Astrocyte (in vitro differentiated cells and primary cell): ENCODE data around the gene RHBDL1. TPM values are rescaled to one million over a fixed set of nuclear protein-coding genes. Genes with fewer than 3 reads are reported as not detected.

Source experiments
- DNase-seq: peaks from one replicate; pipeline ENCODE4 v3.0.0-alpha.2; 2010; ENCODE audit warnings: low read depth
- FAIRE-seq: peaks from 2 replicates; lab custom pipeline; 2011; peaks lifted over from hg19 to GRCh38; lab: Jason Lieb, UNC
- H2AFZ ChIP-seq: 2 replicates; pipeline ENCODE4 v1.6.0; 2012; ENCODE audit warnings: low read depth, low read length, inconsistent platforms
- H3K27ac ChIP-seq: 2 replicates; pipeline ENCODE4 v1.5.1; 2011; ENCODE audit warnings: low read depth, low read length, inconsistent platforms
- H3K27me3 ChIP-seq: 2 replicates; pipeline ENCODE4 v1.6.0; 2011; ENCODE audit warnings: low read length, inconsistent platforms; ENCODE audit not compliant: insufficient read depth
- H3K36me3 ChIP-seq: 2 replicates; pipeline ENCODE4 v1.5.1; 2011; ENCODE audit warnings: low read length, inconsistent platforms; ENCODE audit not compliant: insufficient read depth
- H3K4me1 ChIP-seq: 2 replicates; pipeline ENCODE4 v1.5.1; 2011; ENCODE audit warnings: low read length, inconsistent platforms; ENCODE audit not compliant: insufficient read depth
- H3K4me2 ChIP-seq: 2 replicates; pipeline ENCODE4 v1.6.0; 2012; ENCODE audit warnings: low read length, inconsistent platforms
- H3K4me3 ChIP-seq: 2 replicates; pipeline ENCODE4 v1.5.1; 2011; ENCODE audit warnings: low read depth, mild to moderate bottlenecking, low read length, inconsistent platforms; ENCODE audit not compliant: insufficient read depth
- H3K79me2 ChIP-seq: 2 replicates; pipeline ENCODE4 v1.6.0; 2012; ENCODE audit warnings: mild to moderate bottlenecking, low read length, inconsistent platforms; ENCODE audit not compliant: insufficient read depth
- H3K9ac ChIP-seq: 2 replicates; pipeline ENCODE4 v1.6.0; 2012; ENCODE audit warnings: mild to moderate bottlenecking, low read length, inconsistent platforms
- H3K9me3 ChIP-seq: 2 replicates; pipeline ENCODE4 v1.5.1; 2012; ENCODE audit warnings: low read depth, mild to moderate bottlenecking, low read length, inconsistent platforms; ENCODE audit not compliant: insufficient read depth
- H4K20me1 ChIP-seq: 2 replicates; pipeline ENCODE4 v1.6.0; 2012; ENCODE audit warnings: low read length, inconsistent platforms; ENCODE audit not compliant: insufficient read depth
- H3K27ac Mint-ChIP-seq: one replicate; pipeline ENCODE4 v1.8.0; 2021; ENCODE audit warnings: mild to moderate bottlenecking, mixed read lengths; ENCODE audit not compliant: unreplicated experiment
- H3K27me3 Mint-ChIP-seq: one replicate; pipeline ENCODE4 v1.8.0; 2021; ENCODE audit warnings: low read depth, mixed read lengths; ENCODE audit not compliant: unreplicated experiment
- H3K36me3 Mint-ChIP-seq: one replicate; pipeline ENCODE4 v1.8.0; 2021; ENCODE audit warnings: low read depth, mixed read lengths; ENCODE audit not compliant: unreplicated experiment
- H3K4me1 Mint-ChIP-seq: one replicate; pipeline ENCODE4 v1.8.0; 2021; ENCODE audit warnings: low read depth, mixed read lengths; ENCODE audit not compliant: unreplicated experiment
- H3K4me3 Mint-ChIP-seq: one replicate; pipeline ENCODE4 v1.8.0; 2021; ENCODE audit warnings: mild to moderate bottlenecking, moderate library complexity, mixed read lengths; ENCODE audit not compliant: unreplicated experiment
- H3K9me3 Mint-ChIP-seq: one replicate; pipeline ENCODE4 v1.8.0; 2021; ENCODE audit warnings: mild to moderate bottlenecking, mixed read lengths; ENCODE audit not compliant: unreplicated experiment
- EZH2 ChIP-seq: IDR thresholded peaks from 2 replicates; pipeline ENCODE4 v1.6.1; 2012; ENCODE audit warnings: mild to moderate bottlenecking, low read length, inconsistent platforms; ENCODE audit not compliant: insufficient read depth
- total RNA-seq: library from RNA; stranded (reverse); gene quantifications from 2 replicates; pipeline ENCODE4 v1.2.1, GENCODE V29; 2021
- TF ChIP-seq, protein P1 (sequence below): IDR thresholded peaks from 2 replicates; pipeline ENCODE4 v1.5.1; 2011; ENCODE audit warnings: low read depth, mild to moderate bottlenecking, inconsistent platforms, low read length, moderate library complexity; ENCODE audit not compliant: insufficient read depth

RHBDL1 gene
- total RNA-seq, 1 donor from 2014 or later, result 4.9 TPM

DNA sequence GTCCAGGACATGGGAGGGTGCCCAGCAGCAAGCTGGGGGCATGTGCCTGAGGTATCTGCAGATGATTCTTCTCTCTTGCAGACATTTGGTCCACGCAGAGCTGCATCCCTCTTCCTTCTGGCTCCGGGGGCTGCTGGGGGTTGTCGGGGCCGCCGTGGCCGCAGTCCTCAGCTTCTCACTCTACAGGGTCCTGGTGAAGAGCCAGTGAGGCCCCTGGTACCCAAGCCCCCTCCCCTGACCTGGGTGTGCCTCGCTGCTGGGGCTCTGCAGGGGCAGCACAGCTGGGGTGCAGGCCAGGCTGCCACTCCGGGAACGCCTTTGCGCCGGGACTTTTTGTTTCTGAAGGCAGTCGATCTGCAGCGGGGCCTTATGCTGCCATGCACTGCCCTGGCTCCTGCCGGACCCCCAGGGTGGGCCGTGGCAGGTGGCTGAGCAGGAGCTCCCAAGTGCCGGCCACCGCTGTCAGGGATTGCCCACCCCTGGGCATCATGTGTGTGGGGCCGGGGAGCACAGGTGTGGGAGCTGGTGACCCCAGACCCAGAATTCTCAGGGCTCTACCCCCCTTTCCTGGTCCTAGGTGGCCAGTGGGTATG lies 2.0 kb upstream of the RHBDL1 start:
- Histone ChIP-seq H3K27me3 (no peaks in the 10 kb centered on the region), H3K79me2 (peaks cover 29% of the 10 kb centered on the region), H3K9me3 (no peaks in the 10 kb centered on the region), H3K4me2 (no peak overlapping the region), H3K4me1 (peaks cover 11% of the 10 kb centered on the region), H3K9ac (no peak overlapping the region), H3K36me3 (no peaks in the 10 kb centered on the region), H4K20me1 (peaks cover 59% of the 10 kb centered on the region), H2AFZ (no peak overlapping the region), H3K27ac (no peak overlapping the region), H3K4me3 (no peak overlapping the region)
- TF ChIP-seq EZH2, result no peak
- TF ChIP-seq, protein P1, sequence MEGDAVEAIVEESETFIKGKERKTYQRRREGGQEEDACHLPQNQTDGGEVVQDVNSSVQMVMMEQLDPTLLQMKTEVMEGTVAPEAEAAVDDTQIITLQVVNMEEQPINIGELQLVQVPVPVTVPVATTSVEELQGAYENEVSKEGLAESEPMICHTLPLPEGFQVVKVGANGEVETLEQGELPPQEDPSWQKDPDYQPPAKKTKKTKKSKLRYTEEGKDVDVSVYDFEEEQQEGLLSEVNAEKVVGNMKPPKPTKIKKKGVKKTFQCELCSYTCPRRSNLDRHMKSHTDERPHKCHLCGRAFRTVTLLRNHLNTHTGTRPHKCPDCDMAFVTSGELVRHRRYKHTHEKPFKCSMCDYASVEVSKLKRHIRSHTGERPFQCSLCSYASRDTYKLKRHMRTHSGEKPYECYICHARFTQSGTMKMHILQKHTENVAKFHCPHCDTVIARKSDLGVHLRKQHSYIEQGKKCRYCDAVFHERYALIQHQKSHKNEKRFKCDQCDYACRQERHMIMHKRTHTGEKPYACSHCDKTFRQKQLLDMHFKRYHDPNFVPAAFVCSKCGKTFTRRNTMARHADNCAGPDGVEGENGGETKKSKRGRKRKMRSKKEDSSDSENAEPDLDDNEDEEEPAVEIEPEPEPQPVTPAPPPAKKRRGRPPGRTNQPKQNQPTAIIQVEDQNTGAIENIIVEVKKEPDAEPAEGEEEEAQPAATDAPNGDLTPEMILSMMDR, result no peak
- no peak overlapping the region for H3K27ac Mint-ChIP-seq
- H3K4me1 Mint-ChIP-seq, result peaks cover 2% of the 10 kb centered on the region
- peaks cover 2% of the 10 kb centered on the region for H3K36me3 Mint-ChIP-seq
- no peaks in the 10 kb centered on the region for H3K27me3 Mint-ChIP-seq
- no peak overlapping the region for H3K4me3 Mint-ChIP-seq
- DNase-seq (no peak), FAIRE-seq (no peak)
- no peaks in the 10 kb centered on the region for H3K9me3 Mint-ChIP-seq

DNA sequence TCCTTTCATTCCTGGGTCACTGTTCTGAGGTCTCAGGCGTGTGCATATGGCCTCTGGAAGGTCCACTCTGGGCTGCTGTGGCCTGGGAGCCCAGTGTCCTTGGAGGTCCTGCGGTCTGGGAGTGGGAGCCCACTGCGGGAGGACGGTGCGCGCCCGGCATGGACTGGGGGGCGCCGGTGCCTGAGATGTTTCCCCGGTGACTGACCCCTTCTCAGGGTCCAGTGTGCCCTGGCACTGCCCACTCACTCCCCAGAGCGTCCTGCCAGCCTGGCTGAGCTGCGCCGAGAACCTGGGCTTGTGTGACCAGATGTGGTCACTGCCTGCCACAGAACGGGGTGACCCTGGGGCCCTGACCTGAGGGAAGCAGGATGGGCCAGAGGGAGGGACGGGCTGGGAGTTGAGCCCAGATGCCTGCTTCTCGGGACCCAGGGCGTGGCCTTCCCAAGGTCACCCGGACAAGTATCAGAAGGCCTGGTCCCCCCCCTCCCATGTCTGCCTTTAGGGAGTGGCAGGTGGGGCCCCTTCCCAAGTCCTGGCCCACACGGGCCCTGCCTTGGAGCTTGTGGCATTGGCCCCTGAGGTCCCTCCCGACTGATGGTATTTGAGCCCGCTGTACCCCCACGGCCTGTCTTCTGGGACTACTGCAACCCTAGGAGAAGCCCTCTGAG lies 1.1 kb upstream of the RHBDL1 start:
- no peak overlapping the region for H3K4me3 Mint-ChIP-seq
- no peaks in the 10 kb centered on the region for H3K27me3 Mint-ChIP-seq
- Histone ChIP-seq H3K4me3 (no peak overlapping the region), H3K9me3 (no peaks in the 10 kb centered on the region), H4K20me1 (peaks cover 53% of the 10 kb centered on the region), H3K4me2 (no peak overlapping the region), H3K27me3 (no peaks in the 10 kb centered on the region), H3K4me1 (peaks cover 7% of the 10 kb centered on the region), H2AFZ (no peak overlapping the region), H3K36me3 (no peaks in the 10 kb centered on the region), H3K79me2 (peaks cover 20% of the 10 kb centered on the region), H3K9ac (no peak overlapping the region), H3K27ac (no peak overlapping the region)
- H3K27ac Mint-ChIP-seq, result no peak overlapping the region
- DNase-seq, result no peak
- no peak for FAIRE-seq
- H3K9me3 Mint-ChIP-seq, result no peaks in the 10 kb centered on the region
- H3K4me1 Mint-ChIP-seq, result peaks cover 2% of the 10 kb centered on the region
- no peak for TF ChIP-seq EZH2
- TF ChIP-seq, protein P1, result no peak
- peaks cover 2% of the 10 kb centered on the region for H3K36me3 Mint-ChIP-seq
